Activated T-cell treated with anti-CD3 and anti-CD28 coated beads, Interleukin-2, amount 50 U/mL, for 24 hours (primary cell): Measurements from ENCODE around the gene SEC24C.

Experiments
- DNase-seq: peaks from one replicate; pipeline ENCODE4 v3.0.0-alpha.2; 2020
- H3K27ac Mint-ChIP-seq: 2 replicates; pipeline ENCODE4 v1.8.0; 2020; ENCODE audit warnings: mild to moderate bottlenecking, mixed read lengths
- H3K27me3 Mint-ChIP-seq: 2 replicates; pipeline ENCODE4 v1.8.0; 2020; ENCODE audit warnings: mixed read lengths
- H3K36me3 Mint-ChIP-seq: 2 replicates; pipeline ENCODE4 v1.8.0; 2020; ENCODE audit warnings: low read depth, mixed read lengths
- H3K4me1 Mint-ChIP-seq: 2 replicates; pipeline ENCODE4 v1.8.0; 2020; ENCODE audit warnings: low read depth, mixed read lengths
- H3K4me3 Mint-ChIP-seq: 2 replicates; pipeline ENCODE4 v1.8.0; 2020; ENCODE audit warnings: mild to moderate bottlenecking, moderate library complexity, mixed read lengths
- H3K9me3 Mint-ChIP-seq: 2 replicates; pipeline ENCODE4 v1.8.0; 2020; ENCODE audit warnings: mixed read lengths

Gene SEC24C

DNA sequence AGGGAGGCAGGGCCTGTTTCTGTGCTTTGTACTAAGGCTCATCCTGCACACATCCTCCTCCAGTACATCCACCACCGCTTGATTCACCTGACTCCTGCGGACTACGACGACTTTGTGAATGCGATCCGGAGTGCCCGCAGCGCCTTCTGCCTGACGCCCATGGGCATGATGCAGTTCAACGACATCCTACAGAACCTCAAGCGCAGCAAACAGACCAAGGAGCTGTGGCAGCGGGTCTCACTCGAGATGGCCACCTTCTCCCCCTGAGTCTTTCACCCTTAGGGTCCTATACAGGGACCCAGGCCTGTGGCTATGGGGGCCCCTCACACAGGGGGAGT, 57.0 kb downstream of the SEC24C start:
- Mint-ChIP-seq H3K4me1 (peaks cover 17% of the 10 kb centered on the region), H3K36me3 (peaks cover 99% of the 10 kb centered on the region)

DNA sequence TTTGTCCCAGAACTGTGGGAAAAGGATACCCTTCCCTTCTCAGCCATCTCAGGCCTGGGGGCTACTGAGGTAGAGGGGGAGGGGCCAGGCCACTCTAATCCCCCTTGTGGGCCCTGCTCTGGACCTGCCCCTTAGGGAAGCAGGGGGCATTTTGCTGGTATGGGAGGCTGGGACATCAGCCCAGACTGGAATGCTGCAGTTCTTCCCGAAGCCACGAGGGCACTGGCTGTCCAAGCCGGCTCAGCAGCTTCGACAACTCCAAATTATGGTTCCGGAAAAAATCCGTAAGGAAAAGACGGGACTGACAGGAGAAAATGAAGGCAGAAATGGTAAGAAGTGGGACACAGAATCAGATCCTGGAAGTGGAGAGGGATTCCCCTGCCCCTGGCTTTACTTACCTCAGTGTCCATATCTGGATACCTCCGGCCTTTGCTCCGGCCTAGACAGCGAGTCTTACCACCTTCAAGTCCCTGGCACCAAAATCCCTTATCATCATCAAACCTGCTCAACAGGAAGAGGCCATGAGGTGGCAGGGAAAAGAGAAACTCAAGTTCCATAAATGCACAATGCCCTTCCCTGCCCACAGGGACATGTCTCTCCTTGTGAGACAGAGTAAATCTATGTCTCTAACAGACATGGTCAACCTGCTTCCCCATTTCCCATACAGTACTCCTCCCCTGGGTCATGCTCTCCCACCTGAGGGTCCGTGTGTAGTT, 58.3 kb downstream of the SEC24C start:
- DNase-seq, result no peak
- H3K27ac Mint-ChIP-seq, result peak overlapping the region; percentile 85

More for the DNA sequence above, 57.0 kb downstream of the SEC24C start:
- no peaks in the 10 kb centered on the region for H3K27me3 Mint-ChIP-seq
- DNase-seq, result no peak
- no peaks in the 10 kb centered on the region for H3K9me3 Mint-ChIP-seq
- H3K27ac Mint-ChIP-seq, result peak overlapping the region; percentile 73
- H3K4me3 Mint-ChIP-seq, result no peak overlapping the region

DNA sequence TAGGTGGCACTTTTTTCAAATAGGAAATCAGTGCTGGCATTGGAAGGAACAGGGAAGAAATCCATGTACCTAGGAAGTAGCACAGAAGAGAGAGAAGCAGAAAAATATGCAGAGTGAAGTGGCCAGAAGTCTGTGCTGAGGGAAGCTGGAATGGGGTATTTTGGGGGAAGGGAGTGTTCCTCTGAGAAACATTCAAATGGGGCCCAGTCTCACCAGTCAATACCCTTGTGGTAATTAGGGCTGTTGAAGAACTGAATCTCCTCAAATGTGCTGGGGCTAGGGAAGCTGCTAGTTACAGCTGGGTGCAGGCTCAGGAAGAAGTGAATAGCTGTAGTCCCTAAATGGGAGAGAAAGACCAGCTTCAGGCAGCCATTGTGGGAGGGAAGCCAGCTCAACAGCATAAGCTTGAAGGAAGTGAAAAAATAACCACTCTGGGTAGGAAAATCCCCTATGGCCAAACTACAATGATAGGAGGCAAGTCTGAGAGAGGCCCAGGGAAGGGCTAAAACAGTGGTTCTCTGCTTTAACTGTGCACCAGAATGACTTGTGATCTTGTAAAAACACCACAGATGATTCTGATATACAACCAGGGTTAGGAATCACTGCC, 59.6 kb downstream of the SEC24C start:
- no peaks in the 10 kb centered on the region for H3K9me3 Mint-ChIP-seq
- peaks cover 40% of the 10 kb centered on the region for H3K4me1 Mint-ChIP-seq
- peak overlapping the region; percentile 85 for H3K27ac Mint-ChIP-seq
- peaks cover 99% of the 10 kb centered on the region for H3K36me3 Mint-ChIP-seq
- no peak for DNase-seq
- no peaks in the 10 kb centered on the region for H3K27me3 Mint-ChIP-seq
- H3K4me3 Mint-ChIP-seq, result no peak overlapping the region

More for the DNA sequence above, 58.3 kb downstream of the SEC24C start:
- Mint-ChIP-seq H3K9me3 (no peaks in the 10 kb centered on the region), H3K4me1 (peaks cover 29% of the 10 kb centered on the region), H3K36me3 (peaks cover 99% of the 10 kb centered on the region), H3K27me3 (no peaks in the 10 kb centered on the region), H3K4me3 (no peak overlapping the region)

DNA sequence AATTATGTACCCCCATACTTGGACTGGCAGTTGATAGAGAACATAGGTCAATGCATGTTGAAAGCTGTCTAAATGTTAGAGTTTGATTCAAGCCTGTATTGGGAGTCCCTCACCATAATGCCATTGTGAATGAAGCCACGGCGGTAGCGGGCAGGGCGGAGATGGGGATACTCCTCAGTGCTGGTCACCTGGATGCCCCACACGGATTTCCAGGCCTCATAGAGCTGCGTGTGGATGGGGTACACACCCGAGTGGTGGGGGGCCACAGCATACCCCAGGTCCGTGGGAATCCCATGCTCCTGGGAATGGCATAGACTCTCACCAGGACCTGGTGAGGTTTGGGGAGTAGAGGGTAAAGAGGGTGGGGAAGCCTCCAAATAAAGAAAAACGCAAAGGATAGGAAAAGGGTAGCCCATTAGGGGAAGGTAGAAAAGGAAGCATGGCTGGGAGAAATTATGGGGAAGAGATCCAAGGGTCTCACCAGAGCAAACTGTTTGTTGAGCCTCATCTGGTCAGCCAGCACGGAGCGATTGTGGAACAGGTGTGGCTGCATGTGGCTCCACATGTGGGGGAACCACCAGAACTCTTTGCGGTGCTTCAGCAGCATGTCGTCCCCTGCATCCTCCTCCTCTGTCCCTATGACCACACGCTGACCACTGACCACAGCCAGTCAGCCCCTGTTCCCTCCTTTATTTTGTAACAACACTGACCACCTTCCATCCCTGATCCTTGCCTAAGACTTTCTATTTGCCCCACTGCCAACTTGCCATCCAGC, 62.2 kb downstream of the SEC24C start:
- DNase-seq, result no peak
- Mint-ChIP-seq H3K27ac (peak overlapping the region; percentile 95), H3K4me3 (peak overlapping the region; percentile 39), H3K36me3 (peaks cover 93% of the 10 kb centered on the region), H3K4me1 (peaks cover 55% of the 10 kb centered on the region), H3K9me3 (no peaks in the 10 kb centered on the region), H3K27me3 (no peaks in the 10 kb centered on the region)

DNA sequence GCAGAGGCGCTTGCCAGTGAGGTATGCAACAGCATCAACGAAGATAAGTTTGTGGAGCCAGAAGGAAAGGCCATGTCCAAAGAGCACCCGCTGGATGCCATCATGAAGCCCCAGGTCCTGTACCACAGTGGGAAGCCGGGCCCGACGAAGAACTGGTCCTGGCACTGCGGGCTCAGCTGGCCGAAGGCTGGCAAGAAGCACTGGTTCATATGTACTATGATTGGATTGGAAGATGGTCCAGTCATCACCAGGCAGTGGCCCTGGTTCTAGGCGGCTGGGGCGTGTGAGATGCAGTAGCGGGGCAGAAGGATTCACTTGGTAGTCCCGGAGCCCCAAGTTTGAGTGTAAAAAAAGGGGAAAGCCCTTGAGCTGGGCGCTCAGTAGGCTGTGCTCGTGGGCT, 63.3 kb downstream of the SEC24C start:
- peak overlapping the region; percentile 39 for H3K4me3 Mint-ChIP-seq
- peak overlapping the region; percentile 95 for H3K27ac Mint-ChIP-seq

DNA sequence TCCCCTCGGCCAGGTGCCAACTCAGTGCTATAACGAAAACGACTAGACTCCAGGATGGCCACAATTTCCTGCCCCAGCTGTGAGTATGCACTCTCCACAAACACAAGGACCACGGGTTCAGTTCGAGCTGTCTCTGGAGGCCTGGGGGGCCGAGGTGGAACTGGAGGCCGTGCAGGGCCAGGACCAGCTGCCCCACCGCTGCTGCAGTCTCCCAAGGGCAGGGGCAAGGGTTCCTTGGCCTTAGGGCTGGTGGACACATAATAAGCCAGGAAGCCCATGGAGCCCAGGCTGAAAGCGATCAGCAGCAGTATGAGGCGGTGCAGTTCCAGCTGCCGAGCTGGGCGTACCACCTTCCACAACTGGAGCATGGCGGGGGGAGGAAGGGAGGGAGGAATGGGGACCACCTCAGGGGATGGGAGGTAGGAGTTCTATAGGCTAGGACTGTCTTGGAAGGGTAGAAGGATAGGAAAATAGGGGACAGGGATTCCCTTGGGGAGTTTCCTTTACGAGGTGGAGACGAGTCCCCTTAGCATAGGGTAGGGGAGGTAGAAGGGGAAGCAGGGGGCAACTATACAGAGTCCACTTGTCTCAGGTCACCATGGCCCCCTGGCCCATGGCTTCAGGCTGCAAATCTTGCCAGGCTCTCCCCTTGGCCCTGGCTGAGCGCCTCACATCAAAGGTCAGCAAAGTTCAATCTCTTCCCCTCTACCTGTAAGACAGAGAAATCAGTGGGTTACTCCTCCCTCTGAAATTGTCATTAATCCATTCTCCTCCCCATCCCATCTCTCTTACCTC, 64.0 kb downstream of the SEC24C start:
- peaks cover 57% of the 10 kb centered on the region for H3K4me1 Mint-ChIP-seq
- peaks cover 82% of the 10 kb centered on the region for H3K36me3 Mint-ChIP-seq
- no peaks in the 10 kb centered on the region for H3K9me3 Mint-ChIP-seq
- no peak for DNase-seq
- no peaks in the 10 kb centered on the region for H3K27me3 Mint-ChIP-seq
- peak overlapping the region; percentile 95 for H3K27ac Mint-ChIP-seq
- H3K4me3 Mint-ChIP-seq, result peak overlapping the region; percentile 18

More for the DNA sequence above, 63.3 kb downstream of the SEC24C start:
- no peaks in the 10 kb centered on the region for H3K9me3 Mint-ChIP-seq
- peaks cover 55% of the 10 kb centered on the region for H3K4me1 Mint-ChIP-seq
- H3K27me3 Mint-ChIP-seq, result no peaks in the 10 kb centered on the region
- peaks cover 82% of the 10 kb centered on the region for H3K36me3 Mint-ChIP-seq
- no peak for DNase-seq

DNA sequence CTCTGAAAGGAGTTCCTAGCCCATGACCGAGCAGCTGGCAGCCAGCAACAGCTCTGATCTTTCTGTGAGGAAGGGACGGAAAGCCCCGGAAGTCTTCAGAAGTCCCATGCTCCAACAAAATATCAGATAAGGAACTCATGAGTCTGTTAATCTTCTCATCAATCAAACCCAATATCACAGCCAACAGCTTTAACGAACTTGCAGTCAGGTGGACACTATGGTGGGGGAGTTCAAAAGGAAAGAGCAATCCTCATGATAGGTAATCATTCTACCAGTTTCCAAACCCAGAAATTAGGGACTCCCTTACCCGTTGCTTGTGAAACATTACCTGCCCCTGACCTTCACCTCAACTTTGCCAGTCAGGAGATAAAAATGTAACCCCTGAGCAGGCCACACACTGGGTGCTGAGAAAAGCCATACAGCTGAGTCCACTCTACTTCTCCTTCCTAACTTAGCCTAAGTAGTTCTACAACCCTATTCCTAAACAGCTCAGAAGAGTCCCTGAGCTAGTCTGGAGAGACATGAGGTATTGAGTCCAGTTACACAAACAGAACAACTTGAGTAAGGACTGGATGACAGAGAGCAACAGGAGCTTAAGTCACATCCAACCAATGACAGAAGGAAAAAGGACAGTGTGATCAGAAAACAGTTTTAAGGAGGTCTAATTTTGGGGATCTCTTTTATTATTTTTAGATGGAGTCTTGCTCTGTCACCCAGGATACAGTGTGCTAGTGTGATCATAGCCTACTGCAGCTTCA, 65.1 kb downstream of the SEC24C start:
- Mint-ChIP-seq H3K36me3 (peaks cover 80% of the 10 kb centered on the region), H3K27me3 (no peaks in the 10 kb centered on the region), H3K27ac (peak overlapping the region; percentile 95), H3K9me3 (no peaks in the 10 kb centered on the region), H3K4me1 (peaks cover 49% of the 10 kb centered on the region), H3K4me3 (peak overlapping the region; percentile 86)
- DNase-seq, result no peak

DNA sequence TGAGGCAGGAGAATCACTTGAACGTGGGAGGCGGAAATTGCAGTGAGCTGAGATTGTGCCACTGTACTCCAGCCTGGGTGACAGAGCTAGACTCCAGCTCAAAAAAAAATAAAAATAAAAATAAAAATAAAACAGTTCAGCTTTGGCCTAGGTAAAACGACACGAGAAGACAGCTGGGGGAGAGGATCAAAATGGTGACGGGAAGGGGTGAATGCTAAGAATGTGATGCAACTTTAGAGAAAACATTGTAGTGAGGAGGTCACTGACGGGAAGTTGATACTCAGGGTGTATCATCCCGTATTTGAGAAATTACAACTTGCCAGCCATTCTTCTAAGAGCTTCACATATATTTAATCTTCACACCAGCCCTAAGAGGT, 66.2 kb downstream of the SEC24C start:
- Mint-ChIP-seq H3K36me3 (peaks cover 75% of the 10 kb centered on the region), H3K4me3 (peak overlapping the region; percentile 86), H3K4me1 (peaks cover 47% of the 10 kb centered on the region), H3K9me3 (no peaks in the 10 kb centered on the region), H3K27me3 (no peaks in the 10 kb centered on the region), H3K27ac (peak overlapping the region; percentile 95)
- DNase-seq, result no peak

DNA sequence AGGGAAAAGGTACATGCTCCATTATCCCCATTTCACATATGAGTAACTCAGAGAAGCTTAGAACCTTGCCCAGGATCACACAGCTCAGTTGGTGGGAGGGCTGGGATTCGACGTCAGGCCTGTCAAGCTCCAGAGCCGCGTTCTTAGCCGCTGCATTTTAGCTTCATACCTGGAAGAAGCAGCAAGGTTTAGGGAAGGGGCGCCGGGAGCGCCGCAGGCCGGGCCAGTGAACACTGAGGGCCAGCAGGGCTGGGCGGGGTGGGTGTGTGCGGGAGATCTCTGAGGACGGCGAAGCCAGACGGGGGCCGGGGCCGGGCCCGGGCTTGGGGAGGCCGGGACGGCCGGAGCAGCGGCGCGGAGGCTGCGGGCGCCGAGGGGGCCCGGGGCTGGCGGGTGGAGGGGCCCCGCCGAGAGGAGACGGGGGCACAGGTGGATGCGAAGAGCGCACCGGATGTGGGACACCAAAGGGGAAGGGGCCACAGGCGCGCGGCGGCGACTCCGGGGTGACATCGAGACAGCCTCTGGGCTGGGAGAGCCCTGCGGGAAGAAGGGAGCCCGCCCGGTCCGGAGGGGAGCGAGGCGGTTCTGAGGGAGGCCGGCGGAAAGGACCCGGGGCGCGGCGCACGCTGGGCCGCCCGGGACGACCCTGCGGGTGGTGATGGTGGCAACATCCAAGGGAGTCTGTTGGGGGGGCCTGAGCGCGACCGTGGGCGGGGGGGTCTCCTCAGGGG, 66.7 kb downstream of the SEC24C start:
- no peak for DNase-seq
- peaks cover 75% of the 10 kb centered on the region for H3K36me3 Mint-ChIP-seq
- H3K27me3 Mint-ChIP-seq, result no peaks in the 10 kb centered on the region
- no peaks in the 10 kb centered on the region for H3K9me3 Mint-ChIP-seq
- H3K4me3 Mint-ChIP-seq, result peak overlapping the region; percentile 86
- H3K27ac Mint-ChIP-seq, result peak overlapping the region; percentile 95
- peaks cover 44% of the 10 kb centered on the region for H3K4me1 Mint-ChIP-seq

DNA sequence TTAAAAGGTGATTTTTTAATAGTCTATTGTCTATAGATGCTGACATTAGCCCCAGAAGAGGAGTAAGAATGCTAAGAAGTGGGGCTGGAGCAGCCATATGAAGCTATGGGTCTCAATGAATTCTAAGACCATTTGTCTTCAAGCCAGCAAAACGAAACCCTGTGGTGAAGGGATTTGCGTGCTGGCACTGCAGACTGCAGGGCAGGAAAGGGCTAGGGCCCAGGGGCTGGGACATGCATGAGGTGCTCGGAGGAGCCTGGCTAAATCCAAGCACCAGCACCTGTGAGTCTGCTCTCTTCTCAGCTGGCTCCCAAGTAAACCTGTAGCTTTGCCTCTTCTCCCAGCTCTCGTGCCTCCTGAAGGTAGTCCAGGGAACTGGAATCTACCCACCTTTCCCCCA, 68.5 kb downstream of the SEC24C start:
- Mint-ChIP-seq H3K36me3 (peaks cover 74% of the 10 kb centered on the region), H3K4me1 (peaks cover 28% of the 10 kb centered on the region), H3K27me3 (no peaks in the 10 kb centered on the region), H3K27ac (peak overlapping the region; percentile 80), H3K9me3 (no peaks in the 10 kb centered on the region), H3K4me3 (no peak overlapping the region)
- DNase-seq, result no peak

DNA sequence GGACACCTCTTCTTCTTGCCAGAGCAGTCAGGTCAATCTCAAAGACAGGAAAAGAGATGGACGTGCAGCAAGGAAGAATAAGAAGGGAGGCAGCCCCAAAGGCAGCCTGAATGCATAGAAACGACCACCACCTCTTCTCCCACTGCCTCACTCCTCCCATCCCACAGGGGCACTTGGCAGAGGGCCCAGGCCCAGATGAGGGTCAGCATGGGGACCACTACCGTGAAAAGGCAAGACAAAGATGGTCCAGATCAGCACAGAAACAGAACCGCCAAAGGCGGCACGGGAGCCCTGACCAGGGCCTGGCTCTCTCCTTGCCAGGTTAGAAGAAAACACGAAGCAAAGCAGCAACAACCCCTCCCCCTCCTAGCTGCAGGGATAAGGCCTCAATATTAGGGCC, 69.2 kb downstream of the SEC24C start:
- Mint-ChIP-seq H3K4me3 (no peak overlapping the region), H3K4me1 (peaks cover 23% of the 10 kb centered on the region), H3K36me3 (peaks cover 74% of the 10 kb centered on the region), H3K27ac (no peak overlapping the region), H3K27me3 (no peaks in the 10 kb centered on the region), H3K9me3 (no peaks in the 10 kb centered on the region)
- DNase-seq, result no peak

DNA sequence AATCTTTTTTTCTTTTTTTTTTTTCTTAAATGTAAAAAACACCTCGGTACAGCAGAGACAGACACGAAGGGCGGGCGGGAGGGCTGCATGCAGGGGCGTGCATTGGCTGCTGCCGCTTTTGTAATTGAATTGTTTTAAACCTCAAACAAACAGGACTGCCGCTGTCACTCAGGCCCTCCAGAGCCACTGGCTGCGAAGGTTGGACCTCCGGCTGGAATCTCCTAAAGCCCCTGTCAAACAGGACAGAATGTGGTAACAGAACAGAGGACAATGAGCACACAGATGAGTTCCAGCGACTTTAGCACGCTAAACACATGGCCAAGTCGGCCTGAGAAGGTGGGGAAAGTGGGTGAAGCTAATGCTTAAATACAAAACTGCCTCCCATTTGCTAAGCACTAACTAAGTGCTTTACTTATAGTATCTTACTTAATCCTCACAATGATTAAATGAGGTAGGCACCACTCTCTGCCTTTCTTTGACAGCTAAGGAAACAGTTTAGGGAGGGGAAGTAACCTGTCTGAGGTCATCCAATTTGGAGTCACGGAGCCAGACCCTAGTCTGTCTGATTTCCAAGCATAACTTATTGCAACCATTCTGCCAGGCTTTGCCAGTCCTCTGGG, 70.2 kb downstream of the SEC24C start:
- DNase-seq, result no peak
- H3K9me3 Mint-ChIP-seq, result no peaks in the 10 kb centered on the region
- peak overlapping the region; percentile 37 for H3K27ac Mint-ChIP-seq
- peaks cover 13% of the 10 kb centered on the region for H3K4me1 Mint-ChIP-seq
- no peaks in the 10 kb centered on the region for H3K27me3 Mint-ChIP-seq
- peaks cover 69% of the 10 kb centered on the region for H3K36me3 Mint-ChIP-seq
- H3K4me3 Mint-ChIP-seq, result no peak overlapping the region
